HG03460 (cell line): ENCODE measurements around the gene TLCD3B.
A peak's percentile ranks its signal among the peaks of the same experiment; 100 is the strongest.

ENCODE experiments used
- ATAC-seq: cut with Tn5 transposase; IDR thresholded peaks from one replicate; pipeline ENCODE4 v1.9.1; 2021; ENCODE audit not compliant: unreplicated experiment

The TLCD3B gene

DNA sequence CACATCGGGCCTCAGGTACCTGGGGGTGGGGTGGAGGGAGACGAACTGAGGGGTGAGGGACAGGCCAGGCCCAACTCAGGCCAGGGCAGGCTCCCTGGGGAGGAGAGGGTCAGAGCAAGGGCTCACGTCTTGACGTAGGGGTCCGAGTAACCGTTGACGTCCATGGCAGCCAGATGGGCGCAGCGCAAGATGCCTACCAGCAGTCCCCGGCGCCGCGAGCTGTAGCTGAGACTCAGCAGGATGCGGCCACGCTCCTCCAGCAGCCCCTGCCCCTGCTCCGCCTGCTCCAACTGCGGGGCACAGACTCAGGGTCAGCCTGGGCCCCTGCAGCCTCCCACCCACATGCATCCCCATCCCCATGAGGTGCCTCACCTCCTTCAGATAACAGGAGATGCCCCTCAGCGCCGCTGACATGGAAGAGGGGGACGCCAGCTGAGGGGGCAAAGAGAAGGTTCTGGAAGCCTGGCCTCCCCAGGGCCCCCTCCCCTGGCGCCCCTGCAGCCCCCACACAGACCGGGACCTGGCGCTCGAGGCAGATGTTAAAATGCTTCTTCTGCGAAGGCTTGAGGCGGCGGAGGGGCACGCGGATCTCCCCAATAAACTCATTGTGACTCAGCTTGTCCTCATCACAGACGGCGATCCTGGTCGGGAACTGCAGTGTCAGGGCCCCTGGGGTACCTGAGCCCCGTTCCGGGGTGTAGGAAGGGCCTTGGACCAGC is 24.3 kb downstream of the TLCD3B start:
- no peak for ATAC-seq

DNA sequence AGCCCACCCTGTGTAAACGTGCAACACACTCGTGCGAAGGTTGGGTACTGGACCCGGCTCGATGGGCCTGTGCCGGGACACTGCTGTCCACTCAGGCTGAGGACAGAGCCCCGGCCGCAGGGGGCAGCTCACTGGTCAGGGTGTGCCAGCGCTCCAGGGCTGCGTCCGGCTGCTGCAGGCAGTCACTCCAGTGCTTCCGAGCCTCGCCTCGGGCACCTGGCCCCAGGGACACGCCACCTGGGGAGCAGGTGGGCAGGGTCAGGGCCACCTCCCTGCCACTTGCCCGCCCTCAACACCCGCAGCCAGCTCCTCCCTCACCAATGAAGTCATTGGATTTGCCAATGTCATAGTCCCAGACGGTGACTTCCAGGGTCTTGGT is 25.0 kb downstream of the TLCD3B start:
- no peak for ATAC-seq

GRCh38 chr16:30005341-30006094 is 25.6 kb downstream of the TLCD3B start:
- ATAC-seq: no peak

DNA sequence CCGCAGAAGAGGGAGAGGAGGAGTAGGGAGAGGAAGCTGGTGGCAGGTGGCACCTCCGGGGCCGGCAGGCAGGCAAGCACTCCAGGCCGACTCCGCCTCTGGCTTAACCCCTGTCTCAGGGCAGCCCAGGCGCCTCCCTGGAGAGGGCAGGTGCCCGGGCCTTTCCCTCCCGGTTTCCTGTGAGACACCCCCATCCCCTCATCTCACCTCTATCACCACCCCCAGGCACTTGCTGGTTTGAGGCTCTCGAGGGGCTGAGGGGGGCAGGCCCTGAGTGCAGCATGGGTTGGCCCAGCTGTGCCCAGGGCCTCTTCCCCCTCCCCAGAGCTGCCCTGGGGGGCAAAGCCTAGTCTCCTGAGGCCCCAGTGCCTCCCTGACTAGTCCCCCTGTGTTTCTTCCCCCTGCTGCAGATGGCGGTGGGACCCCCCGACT is 26.2 kb downstream of the TLCD3B start:
- ATAC-seq: no peak

DNA sequence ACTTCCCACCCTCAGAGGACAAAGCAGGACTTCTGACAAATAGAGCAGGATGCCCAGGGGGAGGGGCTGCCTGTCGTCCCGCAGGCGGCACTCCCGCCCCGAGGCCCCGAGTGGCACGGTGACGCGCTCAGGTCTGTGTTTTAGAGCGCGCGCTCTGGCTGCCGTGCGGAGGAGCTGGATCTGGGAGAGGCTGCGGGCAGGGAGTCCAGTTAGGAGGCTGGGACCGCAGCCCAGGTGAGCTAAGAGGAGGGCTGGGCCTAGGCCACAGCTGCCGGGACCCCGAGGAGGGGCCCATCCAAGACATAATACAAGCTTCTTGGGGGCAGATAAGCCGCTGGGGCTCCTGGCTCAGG is 26.7 kb downstream of the TLCD3B start:
- ATAC-seq: no peak

- no peak for ATAC-seq
These were observed 27.2 kb downstream of the TLCD3B start for GRCh38 chr16:30003670-30004423.

DNA sequence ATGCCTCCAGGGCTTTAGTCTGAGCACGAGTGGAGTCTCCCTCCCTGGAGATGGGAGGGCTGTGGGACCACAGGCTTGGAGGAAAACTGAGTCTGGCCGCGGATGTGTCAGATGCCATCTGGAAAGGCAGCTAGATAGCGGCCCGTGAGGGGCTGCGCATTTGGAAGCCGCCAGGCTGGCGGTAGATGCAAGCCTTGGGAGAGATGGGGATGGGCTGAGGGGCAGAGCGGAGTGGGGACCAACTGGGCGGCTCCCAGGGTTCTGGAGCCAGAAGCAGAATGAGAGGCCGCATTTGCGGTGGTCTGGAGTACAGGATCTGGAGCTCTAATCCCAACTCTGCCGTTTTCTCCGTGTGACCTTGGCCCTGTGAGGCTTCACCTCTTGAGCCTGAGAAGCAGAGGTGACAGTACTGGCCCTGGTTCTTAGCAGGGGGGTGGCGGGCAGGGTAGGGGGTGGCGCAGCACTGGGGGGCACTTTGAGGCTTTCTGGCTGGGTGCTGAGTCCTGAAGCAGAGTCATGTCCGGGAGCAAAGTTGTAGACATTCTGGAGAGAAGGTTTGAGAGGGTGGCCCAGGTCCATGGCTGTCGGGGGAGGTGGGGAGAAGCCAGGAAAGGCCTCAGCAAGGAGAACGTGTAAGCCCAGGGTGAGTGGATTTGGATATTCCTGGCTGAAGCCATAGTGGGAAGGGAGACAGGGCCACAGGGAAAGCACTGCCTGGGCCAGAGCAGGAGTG is 28.3 kb downstream of the TLCD3B start:
- ATAC-seq: no peak

- ATAC-seq: no peak
These were observed 30.1 kb downstream of the TLCD3B start for GRCh38 chr16:30000735-30001631.

GRCh38 chr16:29999605-30000004 is 31.5 kb downstream of the TLCD3B start:
- ATAC-seq: no peak

GRCh38 chr16:29996766-29997250 is 34.3 kb downstream of the TLCD3B start:
- ATAC-seq: no peak

- peak; percentile 89 for ATAC-seq
These were observed 34.9 kb downstream of the TLCD3B start, which contains the start of gene INO80E for GRCh38 chr16:29995911-29996765. Gene INO80E (plus strand): TSS chr16:29996241. CDS start chr16:29996311, 70 bp downstream.

DNA sequence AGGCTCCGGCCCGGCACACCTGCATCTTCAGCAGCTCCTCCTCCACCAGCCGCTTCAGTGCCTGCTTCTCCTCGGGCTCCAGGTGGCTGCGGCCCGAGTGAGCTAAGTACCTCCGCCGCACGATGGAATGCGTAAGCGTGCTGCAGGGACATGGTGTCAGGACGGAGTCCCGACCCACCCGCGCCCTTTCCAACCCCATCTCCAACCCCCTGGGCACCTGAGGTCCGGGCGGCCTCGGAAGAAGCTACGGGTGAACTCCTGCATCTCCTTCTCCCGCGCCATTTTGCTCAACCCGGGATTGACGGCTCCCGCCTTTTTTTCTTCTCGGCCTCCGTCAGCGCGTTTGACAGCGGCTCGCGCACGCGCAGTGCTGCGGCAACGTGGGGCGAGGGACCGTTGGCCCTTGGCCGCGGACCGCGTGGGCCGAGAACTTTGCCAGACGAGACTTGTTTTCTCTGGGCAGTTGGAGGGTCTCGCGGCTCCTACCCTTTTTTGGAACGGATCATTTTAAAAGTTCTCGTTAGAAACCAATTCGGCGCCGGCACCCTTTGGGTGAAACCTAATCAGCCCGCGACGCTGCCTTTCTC is 35.7 kb downstream of the TLCD3B start, which contains the start of gene HIRIP3:
Gene HIRIP3 (minus strand): TSS at position 294 of the 587 bp plus-strand sequence. CDS start 12 bp downstream, at position 282.
- peak; percentile 38 for ATAC-seq

DNA sequence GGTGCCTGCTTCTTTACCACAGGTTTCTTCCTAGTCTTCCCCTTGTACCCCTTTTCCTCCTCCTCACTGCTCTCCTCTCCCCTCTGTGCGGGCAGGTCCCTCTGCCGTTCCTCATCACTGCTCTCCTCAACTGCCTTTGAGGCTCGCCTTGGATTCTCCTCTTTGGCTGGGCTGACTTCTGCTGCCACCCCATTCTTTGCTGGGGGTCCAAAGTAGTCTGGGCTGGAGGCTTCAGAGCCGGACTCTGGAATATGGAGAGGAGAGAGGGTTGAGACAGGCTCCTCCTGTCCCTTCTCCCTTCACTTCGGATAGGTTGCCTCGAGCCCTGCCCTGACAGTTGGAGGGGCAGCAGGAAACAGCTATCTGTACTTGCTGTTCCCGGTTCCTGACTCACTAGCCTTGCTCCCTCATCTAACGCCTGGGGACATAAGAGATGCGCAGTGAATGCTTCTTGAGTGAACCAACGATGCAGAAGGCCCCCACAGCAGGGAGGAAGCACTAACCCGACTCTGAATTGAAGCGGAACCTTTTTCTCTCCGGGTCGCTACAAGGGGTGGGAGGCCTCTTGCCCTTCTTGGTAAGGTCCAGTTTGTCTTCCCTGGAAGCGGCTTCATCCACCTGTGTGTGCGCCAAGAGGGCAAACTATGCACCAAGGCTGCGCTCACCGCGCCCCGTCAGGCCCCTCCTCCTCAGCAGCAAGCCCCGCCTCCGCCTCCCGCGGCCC is 36.3 kb downstream of the TLCD3B start:
- ATAC-seq: peak; percentile 34

DNA sequence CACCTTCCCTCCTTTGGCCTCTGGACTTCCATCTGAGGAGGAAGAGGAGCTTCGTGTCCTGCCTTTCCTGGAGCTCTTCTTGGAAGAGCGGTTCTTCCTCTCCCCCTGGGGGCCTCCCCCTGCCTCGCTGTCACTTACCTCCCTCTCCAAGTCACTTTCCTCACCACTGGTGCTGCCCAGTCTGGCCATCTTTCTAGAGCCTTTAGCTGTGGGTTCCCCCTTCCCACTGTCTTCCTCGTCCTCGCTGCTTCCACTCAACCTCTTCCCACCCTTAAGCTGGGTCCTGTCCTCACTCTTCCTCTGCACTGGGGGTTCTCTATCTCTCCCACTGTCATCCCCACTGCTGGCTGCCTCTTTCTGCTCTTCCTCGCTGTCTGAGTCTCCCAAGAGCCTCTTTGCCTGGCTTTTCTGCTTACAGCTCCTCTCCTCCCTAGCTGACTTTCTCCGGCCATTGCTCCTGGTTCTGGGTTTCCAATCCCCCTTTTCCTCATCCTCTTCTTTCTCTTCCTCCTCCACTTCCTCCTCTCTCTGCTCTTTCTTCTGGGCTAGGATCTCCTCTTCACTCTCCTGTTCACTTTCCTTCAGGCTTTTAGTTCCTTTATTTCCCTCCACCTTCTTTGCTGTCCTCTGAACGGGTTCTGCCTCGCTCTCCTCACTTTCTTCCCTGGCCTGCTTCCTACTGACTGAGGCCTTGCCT is 37.0 kb downstream of the TLCD3B start:
- no peak for ATAC-seq

- no peak for ATAC-seq
These were observed 37.7 kb downstream of the TLCD3B start for GRCh38 chr16:29993191-29993902.

DNA sequence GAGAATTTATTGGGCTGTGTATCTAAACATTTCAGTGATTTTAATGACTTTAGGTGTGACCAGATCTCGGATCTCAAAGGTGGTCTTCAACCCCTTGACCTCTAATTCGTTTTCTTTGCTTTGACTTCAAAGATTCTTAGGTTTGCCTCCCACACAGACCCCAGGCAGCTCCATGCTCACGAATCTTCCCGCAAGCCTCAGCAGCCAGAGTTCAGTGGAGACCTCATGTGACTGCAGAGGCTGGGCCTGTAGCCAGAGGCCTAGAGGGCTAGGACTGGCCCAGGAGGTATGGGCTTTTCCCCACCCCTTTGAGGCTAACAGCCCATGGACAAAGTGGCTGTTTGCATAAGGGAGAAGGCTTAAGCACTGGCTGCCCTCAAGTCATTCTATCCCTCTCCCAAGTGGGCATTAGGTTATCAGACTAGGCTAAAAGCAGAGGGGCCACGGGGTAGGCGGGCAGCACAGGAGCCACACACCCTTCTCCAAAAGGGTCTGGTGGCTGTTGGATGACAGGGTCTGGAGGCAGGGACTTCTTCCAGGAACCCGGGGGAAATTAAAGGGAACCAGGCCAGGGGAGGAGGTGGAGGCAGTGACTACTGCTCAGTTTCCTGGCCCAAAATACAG is 38.6 kb downstream of the TLCD3B start:
- ATAC-seq: no peak
